GM18907 (cell line): ENCODE results near the gene ATP13A4.

ENCODE experiments used
- ATAC-seq: cut with Tn5 transposase; IDR thresholded peaks from one replicate; pipeline ENCODE4 v1.9.1; 2021; ENCODE audit warnings: mild to moderate bottlenecking, moderate library complexity; ENCODE audit not compliant: unreplicated experiment

ATP13A4 gene

GRCh38 chr3:193499801-193500485 lies 54.8 kb downstream of the ATP13A4 start:
- ATAC-seq = no peak

- ATAC-seq = no peak
Observed at GRCh38 chr3:193499136-193499770, 55.4 kb downstream of the ATP13A4 start.

GRCh38 chr3:193498215-193498614 lies 56.5 kb downstream of the ATP13A4 start:
- ATAC-seq = no peak

- no peak for ATAC-seq
Observed at GRCh38 chr3:193496658-193497057, 58.0 kb downstream of the ATP13A4 start.

GRCh38 chr3:193491026-193491425 lies 63.7 kb downstream of the ATP13A4 start:
- ATAC-seq = no peak

- ATAC-seq = no peak
Observed at GRCh38 chr3:193490580-193490979, 64.1 kb downstream of the ATP13A4 start.

GRCh38 chr3:193489949-193490348 lies 64.7 kb downstream of the ATP13A4 start:
- no peak for ATAC-seq

GRCh38 chr3:193488741-193489140 lies 66.0 kb downstream of the ATP13A4 start:
- ATAC-seq = no peak

GRCh38 chr3:193483988-193484539 lies 70.6 kb downstream of the ATP13A4 start:
- no peak for ATAC-seq

GRCh38 chr3:193481436-193481835 lies 73.3 kb downstream of the ATP13A4 start:
- ATAC-seq = no peak

- no peak for ATAC-seq
Observed at GRCh38 chr3:193474446-193474845, 80.2 kb downstream of the ATP13A4 start.

- no peak for ATAC-seq
Observed at GRCh38 chr3:193470710-193471109, 84.0 kb downstream of the ATP13A4 start.

- no peak for ATAC-seq
Observed at GRCh38 chr3:193465992-193466608, 88.6 kb downstream of the ATP13A4 start.

GRCh38 chr3:193464889-193465288 lies 89.8 kb downstream of the ATP13A4 start:
- no peak for ATAC-seq

GRCh38 chr3:193457526-193457925 lies 97.2 kb downstream of the ATP13A4 start:
- no peak for ATAC-seq

GRCh38 chr3:193452338-193452737 lies 102.4 kb downstream of the ATP13A4 start:
- no peak for ATAC-seq

GRCh38 chr3:193451902-193452301 lies 102.8 kb downstream of the ATP13A4 start:
- no peak for ATAC-seq

- no peak for ATAC-seq
Observed at GRCh38 chr3:193446965-193447602, 107.6 kb downstream of the ATP13A4 start.

GRCh38 chr3:193439423-193439822 lies 115.3 kb downstream of the ATP13A4 start:
- ATAC-seq = no peak

GRCh38 chr3:193418576-193419373 lies 135.9 kb downstream of the ATP13A4 start:
- ATAC-seq = no peak

- ATAC-seq = no peak
Observed at GRCh38 chr3:193416629-193417028, 138.1 kb downstream of the ATP13A4 start.
